ENCODE results near the gene PERCC1.

The PERCC1 gene

DNA sequence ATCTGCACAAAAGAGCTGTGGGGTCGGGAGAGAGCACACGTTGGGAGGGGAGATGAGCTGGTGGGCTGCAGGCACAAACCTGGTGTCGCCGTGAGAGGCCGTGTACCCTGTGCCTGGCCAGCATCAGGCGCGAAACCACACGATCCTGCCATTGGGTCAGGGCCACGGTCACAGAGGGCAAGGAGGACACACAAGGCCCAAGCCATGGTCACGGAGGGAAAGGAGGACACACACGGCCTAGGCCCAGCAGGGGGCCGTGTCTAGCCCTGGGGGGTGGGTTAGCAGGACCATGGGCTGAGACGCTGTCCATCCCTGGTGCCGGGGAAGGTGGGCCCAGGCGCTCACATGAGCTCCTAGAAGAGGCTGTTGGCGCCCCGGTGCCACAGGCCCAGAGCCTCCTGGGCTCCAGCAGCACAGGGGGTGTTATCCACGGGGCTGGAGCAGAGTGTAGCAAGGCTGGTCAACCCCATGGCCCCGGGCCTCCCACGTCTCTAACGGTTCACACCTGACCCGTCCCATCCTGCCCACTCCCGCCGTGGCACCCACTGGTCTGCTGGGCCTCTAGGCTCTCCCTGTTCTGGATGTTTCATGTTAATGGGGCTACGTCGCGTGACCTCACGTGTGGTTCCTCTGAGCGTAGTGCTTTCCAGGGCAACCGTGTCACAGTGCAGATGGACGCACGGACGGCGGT is 21.0 kb downstream of the PERCC1 start:
- no peak for TF ChIP-seq CTCF (IDR thresholded peaks at IDR 0.05; ENCODE audit: control extremely low read depth, extremely low read depth, low read depth, missing control alignments)
- no peak for DNase-seq (ENCODE audit: extremely low spot score)
- CTCF ChIA-PET = no interaction called here
- POLR2A ChIA-PET = no interaction called here

DNA sequence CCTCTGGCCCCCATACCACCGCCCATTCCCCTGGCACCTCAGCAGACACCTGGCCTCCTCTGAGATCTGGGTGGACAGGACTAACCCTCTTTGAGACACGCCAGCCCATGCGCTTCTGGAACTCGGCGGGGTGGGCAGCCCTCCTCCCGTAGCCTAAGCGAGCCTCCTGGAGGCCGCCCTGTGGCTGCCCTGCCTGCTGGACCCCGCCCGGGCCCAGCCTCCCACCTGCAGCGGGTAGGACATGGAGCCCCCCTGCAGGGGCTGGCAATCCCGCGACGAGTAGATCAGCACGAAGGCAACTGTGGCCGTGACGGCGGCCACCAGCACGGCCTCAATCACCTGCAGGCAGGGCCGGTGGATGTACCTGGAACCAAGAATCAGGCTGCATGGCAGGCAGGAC is 21.7 kb downstream of the PERCC1 start:
- ChIA-PET POLR2A (no interaction called here), CTCF (no interaction called here)
- no peak for DNase-seq (ENCODE audit: extremely low spot score)
- no peak for TF ChIP-seq CTCF (IDR thresholded peaks at IDR 0.05; ENCODE audit: control extremely low read depth, extremely low read depth, low read depth, missing control alignments)

- no peak for DNase-seq (ENCODE audit: extremely low spot score)
Measured at GRCh38 chr16:1453316-1453715, 22.4 kb downstream of the PERCC1 start.

DNA sequence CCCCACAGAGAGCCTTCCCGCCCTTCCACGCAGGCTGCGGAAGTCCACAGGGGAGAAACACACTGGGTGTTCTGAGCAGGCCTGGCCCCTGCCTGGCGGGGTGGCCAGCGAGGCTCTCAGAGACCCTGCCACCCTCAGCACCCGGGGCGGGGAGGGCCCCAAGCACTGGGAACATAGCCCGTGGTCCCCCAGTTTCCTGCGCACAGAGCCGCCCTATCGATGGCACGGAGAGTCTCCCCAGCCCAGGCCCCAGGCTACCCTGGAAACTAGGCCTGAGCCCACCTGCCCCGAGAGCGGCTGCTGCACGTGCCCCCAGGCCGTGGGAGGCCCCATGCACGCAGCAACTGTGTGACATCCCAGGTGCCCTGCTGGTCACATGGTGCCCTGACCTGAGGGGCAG is 23.7 kb downstream of the PERCC1 start:
- POLR2A ChIA-PET = no interaction called here
- no peak for DNase-seq (ENCODE audit: extremely low spot score)
- CTCF ChIA-PET = interaction anchor here (1.4 kb wide), 1 partner anchor 9 kb away, joined by 5 read pairs; no protein-coding TSS in a partner anchor
- no peak for TF ChIP-seq CTCF (IDR thresholded peaks at IDR 0.05; ENCODE audit: control extremely low read depth, extremely low read depth, low read depth, missing control alignments)

More at GRCh38 chr16:1453316-1453715, 22.4 kb downstream of the PERCC1 start:
- ChIA-PET POLR2A (no interaction called here), CTCF (interaction anchor here (1.4 kb wide), 1 partner anchor 10 kb away, joined by 5 read pairs; no protein-coding TSS in a partner anchor)
- TF ChIP-seq CTCF (IDR thresholded peaks at IDR 0.05; ENCODE audit: control extremely low read depth, extremely low read depth, low read depth, missing control alignments) = no peak

DNA sequence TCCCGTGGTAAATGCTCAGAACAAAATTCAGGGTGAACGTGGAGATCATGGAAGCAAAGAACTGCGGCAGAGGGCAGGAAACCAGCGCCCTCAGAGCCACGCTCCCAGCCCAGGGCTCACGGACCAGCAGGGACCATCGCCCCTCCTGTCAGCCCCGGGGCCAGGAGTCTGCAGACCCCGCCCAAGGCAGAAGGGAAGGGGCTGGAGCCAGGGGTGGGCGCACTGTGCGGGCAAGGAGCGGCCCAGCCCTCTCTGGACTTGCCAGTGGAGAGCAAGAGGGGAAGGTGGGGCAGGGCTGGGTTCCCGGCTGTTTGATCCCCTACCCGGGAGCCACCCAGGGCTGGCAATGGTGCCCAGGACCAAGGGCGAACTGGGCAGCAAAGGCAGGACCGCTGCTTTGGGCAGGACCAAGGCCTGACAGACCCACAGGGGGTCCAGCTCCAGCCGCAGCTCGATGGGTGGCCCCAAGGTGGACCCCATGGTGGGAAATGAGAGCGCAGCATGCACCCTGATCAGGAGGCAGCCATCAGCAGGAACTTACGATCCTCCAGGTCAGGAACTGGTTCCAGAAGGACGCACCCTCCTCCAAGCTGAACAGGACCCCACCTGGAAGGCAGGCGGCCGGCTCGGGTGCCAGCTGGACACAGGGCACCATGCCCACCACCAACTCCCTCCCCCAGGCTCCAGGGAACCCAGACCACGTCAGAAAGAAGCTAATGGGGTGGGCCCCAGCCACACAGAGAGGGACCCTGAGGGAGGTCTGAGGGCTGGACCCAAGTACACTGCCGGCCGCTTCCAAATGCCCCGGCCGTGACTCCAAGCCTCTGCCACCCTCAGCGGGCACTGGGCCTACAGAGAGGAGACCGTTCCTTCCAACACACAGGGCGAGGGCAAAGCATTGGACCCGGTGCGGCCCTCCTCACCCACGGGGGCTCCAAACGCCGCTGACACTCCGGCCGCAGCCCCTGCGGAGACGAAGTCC is 24.6 kb downstream of the PERCC1 start:
- ChIA-PET CTCF (no interaction called here), POLR2A (no interaction called here)
- TF ChIP-seq CTCF (IDR thresholded peaks at IDR 0.05; ENCODE audit: control extremely low read depth, extremely low read depth, low read depth, missing control alignments) = no peak
- DNase-seq (ENCODE audit: extremely low spot score) = no peak

GRCh38 chr16:1456951-1457350 is 26.1 kb downstream of the PERCC1 start:
- DNase-seq (ENCODE audit: extremely low spot score) = no peak
- ChIA-PET POLR2A (no interaction called here), CTCF (no interaction called here)
- TF ChIP-seq CTCF (IDR thresholded peaks at IDR 0.05; ENCODE audit: control extremely low read depth, extremely low read depth, low read depth, missing control alignments) = no peak

Measured in GM10248 (cell line).